ENCODE results near the gene RSU1. TPM values are rescaled to one million over a fixed set of nuclear protein-coding genes. Genes with fewer than 3 reads are reported as not detected.

Gene RSU1
- total and polyA plus RNA-seq, 2 of the 13 experiments (the other 11 are each of a cell fraction or from before 2014, with no cell fraction given), result 32.3 to 35.1 TPM

- H3K4me2 ChIP-seq (ENCODE audit: low read depth, low read length), result no peak overlapping the region
- BruUV-seq (replicated peaks), result no TSS peak
- FAIRE-seq (no peak), DNase-seq (ENCODE audit: low spot score) (no peak), ATAC-seq (no peak)
- H3K4me3 ChIP-seq (replicated peaks in 1 of 3; ENCODE audit: insufficient read depth in 1 of 3, low read depth in 2 of 3, low read length in 3 of 3), result no peak overlapping the region
- 100% methylated on average over 8 of the region's 8 CpGs for WGBS (ENCODE audit: low lambda C conversion rate)
- 0 out of 5 replicates have a peak, but pooled peaks cover 0 to 1% of the 10 kb centered on the region in 2 experiments for H3K36me3 ChIP-seq (replicated peaks in 1 of 2; ENCODE audit: control insufficient read depth in 1 of 2, insufficient read depth in 2 of 2, low read length in 2 of 2)
- H4K20me1 ChIP-seq (ENCODE audit: insufficient read depth, low read length), result no peaks in the 10 kb centered on the region
- H3K27me3 ChIP-seq (ENCODE audit: control insufficient read depth in 1 of 2, insufficient read depth in 2 of 2, low read length in 2 of 2), result no peaks in the 10 kb centered on the region
- no peaks in the 10 kb centered on the region for H3K4me1 ChIP-seq (ENCODE audit: insufficient read depth, low read length)
- H3K9me3 ChIP-seq (ENCODE audit: low read length), result no peaks in the 10 kb centered on the region
- H2AFZ ChIP-seq (ENCODE audit: low read length), result no peak overlapping the region
- no peak overlapping the region for H3K9ac ChIP-seq (ENCODE audit: insufficient read depth, low read depth, low read length)
- no peak for TF ChIP-seq FOXA1 (IDR thresholded peaks at IDR 0.05)
- no peak for TF ChIP-seq FOXA1 (CRISPR knock-in tag; IDR thresholded peaks at IDR 0.05)
- TF ChIP-seq ZBTB8A (CRISPR knock-in tag; IDR thresholded peaks at IDR 0.05; ENCODE audit: borderline replicate concordance, low read depth), result no peak
- no peak for TF ChIP-seq SCMH1 (CRISPR knock-in tag; IDR thresholded peaks at IDR 0.05; ENCODE audit: borderline replicate concordance)
- POLR2A ChIA-PET, result no interaction called here
- H3K27ac ChIP-seq (ENCODE audit: extremely low read length, insufficient read depth, low read length), result no peak overlapping the region
- CTCF ChIA-PET (ENCODE audit: low intra/inter-chr PET ratio, low total read pairs), result no interaction called here
- no peaks in the 10 kb centered on the region for H3K79me2 ChIP-seq (ENCODE audit: insufficient read depth, low read length)
- intact Hi-C loops (cut with micrococcal nuclease; ENCODE audit: unreplicated experiment) (no loop called here), in situ Hi-C loops (cut with HindIII; ENCODE audit: extremely low pct_ligation_motif_present, low pct_unique_long_range_greater_than_20kb) (no loop called here)
Observed at GRCh38 chr10:16761300-16761699, 55.9 kb downstream of the RSU1 start.

GRCh38 chr10:16756561-16757221, 60.5 kb downstream of the RSU1 start:
- ChIA-PET CTCF (ENCODE audit: low intra/inter-chr PET ratio, low total read pairs) (no interaction called here), POLR2A (no interaction called here)
- no peak overlapping the region for H3K4me2 ChIP-seq (ENCODE audit: low read depth, low read length)
- no TSS peak for BruUV-seq (replicated peaks)
- no peak overlapping the region for H3K27ac ChIP-seq (ENCODE audit: extremely low read length, insufficient read depth, low read length)
- no peak for DNase-seq (ENCODE audit: low spot score)
- H2AFZ ChIP-seq (ENCODE audit: low read length), result no peak overlapping the region
- ATAC-seq, result no peak
- no peaks in the 10 kb centered on the region for H3K4me1 ChIP-seq (ENCODE audit: insufficient read depth, low read length)
- no peaks in the 10 kb centered on the region for H4K20me1 ChIP-seq (ENCODE audit: insufficient read depth, low read length)
- in situ Hi-C loops (cut with HindIII; ENCODE audit: extremely low pct_ligation_motif_present, low pct_unique_long_range_greater_than_20kb) (no loop called here), intact Hi-C loops (cut with micrococcal nuclease; ENCODE audit: unreplicated experiment) (no loop called here)
- H3K9ac ChIP-seq (ENCODE audit: insufficient read depth, low read depth, low read length), result no peak overlapping the region
- H3K79me2 ChIP-seq (ENCODE audit: insufficient read depth, low read length), result no peaks in the 10 kb centered on the region
- H3K9me3 ChIP-seq (ENCODE audit: low read length), result no peaks in the 10 kb centered on the region
- H3K27me3 ChIP-seq (ENCODE audit: control insufficient read depth in 1 of 2, insufficient read depth in 2 of 2, low read length in 2 of 2), result no peaks in the 10 kb centered on the region; a peak in 1 of 5 replicates
- peaks cover 3 to 8% of the 10 kb centered on the region in 2 experiments; a peak in 3 of 5 replicates for H3K36me3 ChIP-seq (replicated peaks in 1 of 2; ENCODE audit: control insufficient read depth in 1 of 2, insufficient read depth in 2 of 2, low read length in 2 of 2)
- 97% methylated on average over 12 of the region's 12 CpGs for whole genome bisulfite sequencing (ENCODE audit: low lambda C conversion rate)
- H3K4me3 ChIP-seq (replicated peaks in 1 of 3; ENCODE audit: insufficient read depth in 1 of 3, low read depth in 2 of 3, low read length in 3 of 3), result no peak overlapping the region
- FAIRE-seq, result no peak
- no peak for TF ChIP-seq CBX1 (IDR thresholded peaks at IDR 0.05; ENCODE audit: low read depth)
- TF ChIP-seq EZH2 (conservative IDR thresholded peaks at IDR 0.05; ENCODE audit: low read depth, low read length), result no peak
- TF ChIP-seq NAIF1 (CRISPR knock-in tag; IDR thresholded peaks at IDR 0.05; ENCODE audit: borderline replicate concordance), result no peak
- TF ChIP-seq BRD4 (CRISPR knock-in tag; IDR thresholded peaks at IDR 0.05), result no peak
- no peak for TF ChIP-seq ATAD3A (CRISPR knock-in tag; IDR thresholded peaks at IDR 0.05)
- no peak for TF ChIP-seq SMARCE1 (IDR thresholded peaks at IDR 0.05; ENCODE audit: borderline replicate concordance)
- TF ChIP-seq ZKSCAN1 (IDR thresholded peaks at IDR 0.05; ENCODE audit: low read length), result no peak
- no peak for TF ChIP-seq CTCF (CRISPR knock-in tag; IDR thresholded peaks at IDR 0.05)
- TF ChIP-seq EP300 (IDR thresholded peaks at IDR 0.05; ENCODE audit: low read depth in 2 of 2, low read length in 2 of 2), result no peak
- no peak for TF ChIP-seq EP300 (CRISPR knock-in tag; IDR thresholded peaks at IDR 0.05; ENCODE audit: borderline replicate concordance)
- no peak for TF ChIP-seq ZNF552 (CRISPR knock-in tag; IDR thresholded peaks at IDR 0.05; ENCODE audit: borderline replicate concordance)

Measured in HepG2 (cell line).